Stimulated activated CD4-positive, alpha-beta T cell treated with anti-CD3 and anti-CD28 coated beads, Interleukin-15, amount 100 ng/mL, for 24 hours (primary cell): ENCODE measurements around the gene ENO1.

Experiments used
- DNase-seq: peaks from one replicate; pipeline ENCODE4 v3.0.0-alpha.2; 2020

Gene ENO1

DNA sequence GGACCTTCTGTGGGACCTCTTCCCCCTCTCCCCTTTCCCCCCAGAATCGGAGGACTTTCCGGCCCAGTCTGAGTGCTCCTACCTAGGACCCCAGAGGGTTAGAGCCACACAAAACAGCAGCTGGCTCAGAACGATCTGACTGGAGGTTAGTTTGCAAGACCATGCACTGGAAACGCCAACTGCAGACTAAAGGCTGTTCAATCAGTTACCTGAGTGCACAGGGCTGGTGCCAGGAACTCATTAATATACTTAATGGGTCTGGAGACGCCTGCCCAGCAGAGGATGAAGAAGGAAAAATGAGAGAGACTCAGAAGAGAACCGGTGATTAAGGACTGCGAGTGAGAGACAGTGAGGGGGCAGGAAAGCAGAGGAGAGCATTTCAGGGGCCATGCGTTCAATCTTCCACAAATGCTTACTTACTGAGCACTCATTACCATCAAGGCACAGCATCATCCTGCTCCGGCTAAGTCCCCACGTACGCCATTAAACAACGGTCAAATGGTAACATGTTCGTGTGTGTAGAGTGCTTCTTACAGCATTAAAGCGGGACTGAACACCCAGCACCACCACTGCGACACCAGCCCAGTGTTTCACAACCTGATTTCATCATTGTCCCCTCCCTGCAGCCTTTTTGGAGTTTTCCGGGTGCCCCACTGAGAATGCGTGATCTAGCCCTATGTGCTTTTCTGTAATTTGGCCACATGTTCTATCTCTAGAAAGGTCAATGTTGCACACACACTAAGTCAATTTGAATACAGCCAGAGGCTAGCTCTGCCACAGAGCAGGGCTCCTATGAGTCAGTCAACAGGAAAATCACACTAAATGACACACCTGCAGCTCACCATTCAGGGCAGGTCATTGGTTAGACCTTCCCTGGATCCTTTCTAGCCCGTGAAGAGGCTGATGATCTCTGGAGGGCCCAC, 7.6 kb downstream of the ENO1 start:
- DNase-seq, result peak; percentile 18

DNA sequence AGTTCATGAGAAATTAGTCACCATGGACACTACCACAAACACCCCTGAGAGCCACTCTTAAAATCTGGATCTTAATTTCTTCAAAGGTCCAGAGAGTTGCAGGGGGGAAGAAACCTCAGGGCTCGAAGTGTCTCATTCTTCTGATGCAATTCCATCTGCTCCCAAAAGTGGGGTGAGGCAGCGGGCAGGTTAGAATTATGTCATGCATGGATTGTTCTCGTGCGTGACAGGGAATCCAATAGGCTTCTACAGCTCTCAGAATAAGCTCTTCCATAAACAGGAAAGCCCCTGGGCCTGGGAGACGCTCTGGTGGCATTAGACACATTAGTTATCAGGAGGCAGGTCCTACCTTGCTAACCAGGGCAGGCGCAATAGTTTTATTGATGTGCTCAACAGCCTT, 8.4 kb downstream of the ENO1 start:
- no peak for DNase-seq

DNA sequence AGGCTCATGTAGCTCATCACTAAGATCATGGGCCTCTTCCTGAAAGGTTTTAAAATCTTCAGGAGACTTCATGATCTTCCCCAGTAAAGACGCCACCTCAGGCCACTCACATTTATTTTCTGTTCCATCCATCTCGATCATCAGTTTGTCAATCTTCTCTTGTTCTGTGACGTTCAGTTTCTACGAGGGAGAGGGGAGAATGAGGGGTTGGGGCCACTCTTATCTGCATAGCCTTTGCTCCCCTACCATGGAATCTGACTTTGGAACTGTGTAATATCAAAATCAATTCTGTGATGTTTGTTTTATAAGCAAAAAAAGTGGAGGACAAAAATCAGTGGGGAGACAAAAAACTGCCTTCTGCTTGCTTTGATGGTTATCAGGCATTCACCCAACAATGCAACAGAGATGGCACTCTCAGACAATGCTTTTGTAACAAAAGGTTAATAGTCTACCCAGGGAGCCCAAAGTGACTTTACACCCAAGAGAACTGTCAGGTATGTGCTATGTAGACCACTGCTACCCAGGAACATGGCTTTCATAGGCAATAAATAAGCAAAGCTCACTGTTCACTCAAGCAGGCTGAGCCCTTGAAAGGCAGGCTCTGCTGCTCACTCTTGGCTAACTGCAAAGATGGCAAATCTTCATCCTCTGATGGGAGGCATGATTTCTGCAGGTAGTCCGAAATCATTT, 10.5 kb downstream of the ENO1 start:
- DNase-seq, result no peak

DNA sequence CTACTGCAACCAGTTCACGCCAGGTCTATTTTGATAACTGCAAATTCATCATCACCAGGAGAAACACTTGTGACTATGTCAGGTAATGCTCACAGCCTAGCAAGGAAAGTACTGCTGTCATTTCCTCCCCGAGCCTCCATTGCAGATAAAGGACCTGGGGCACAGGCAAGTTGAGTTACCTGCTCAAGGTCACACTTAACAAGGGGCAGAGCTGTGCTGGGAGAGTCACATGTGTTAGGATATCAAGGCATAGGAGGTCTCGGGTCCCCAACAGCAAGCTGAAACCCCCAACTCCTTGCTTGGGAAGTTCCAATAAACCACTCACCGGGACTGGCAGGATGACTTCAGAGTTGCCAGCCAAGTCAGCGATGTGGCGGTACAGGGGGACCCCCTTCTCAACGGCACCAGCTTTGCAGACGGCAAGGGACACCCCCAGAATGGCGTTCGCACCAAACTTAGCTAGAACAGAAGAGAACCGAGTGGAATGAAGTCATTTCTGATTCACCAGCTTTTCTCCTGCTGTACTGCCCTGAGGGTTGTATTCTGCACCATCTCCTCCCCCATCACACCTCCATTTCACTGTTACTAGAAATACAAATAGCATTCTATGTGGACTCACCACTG, 11.6 kb downstream of the ENO1 start:
- peak; percentile 63 for DNase-seq

DNA sequence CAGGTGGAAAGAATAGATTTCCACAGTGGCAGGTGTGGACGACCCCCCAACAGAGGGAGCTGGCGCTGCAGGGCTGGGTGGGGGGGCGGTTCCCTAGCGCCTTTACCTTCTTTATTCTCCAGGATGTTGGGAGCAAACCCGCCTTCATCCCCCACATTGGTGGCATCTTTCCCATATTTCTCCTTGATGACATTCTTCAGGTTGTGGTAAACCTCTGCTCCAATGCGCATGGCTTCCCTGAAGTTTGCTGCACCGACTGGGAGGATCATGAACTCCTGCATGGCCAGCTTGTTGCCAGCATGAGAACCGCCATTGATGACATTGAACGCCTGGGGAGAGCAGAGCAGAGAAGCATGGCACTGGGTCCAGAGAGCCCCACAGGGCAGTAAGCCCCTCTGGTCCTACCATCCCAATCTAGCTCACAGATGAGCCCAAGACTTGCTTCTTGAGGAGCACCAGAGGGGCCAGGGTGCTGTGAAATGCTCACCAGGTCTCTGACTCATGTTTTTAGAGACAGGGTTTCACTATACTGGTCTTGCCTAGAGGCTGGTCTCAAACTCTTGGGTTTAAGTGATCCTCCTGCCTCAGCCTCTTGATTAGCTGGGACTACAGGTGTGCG, 12.2 kb downstream of the ENO1 start:
- DNase-seq, result peak; percentile 5

DNA sequence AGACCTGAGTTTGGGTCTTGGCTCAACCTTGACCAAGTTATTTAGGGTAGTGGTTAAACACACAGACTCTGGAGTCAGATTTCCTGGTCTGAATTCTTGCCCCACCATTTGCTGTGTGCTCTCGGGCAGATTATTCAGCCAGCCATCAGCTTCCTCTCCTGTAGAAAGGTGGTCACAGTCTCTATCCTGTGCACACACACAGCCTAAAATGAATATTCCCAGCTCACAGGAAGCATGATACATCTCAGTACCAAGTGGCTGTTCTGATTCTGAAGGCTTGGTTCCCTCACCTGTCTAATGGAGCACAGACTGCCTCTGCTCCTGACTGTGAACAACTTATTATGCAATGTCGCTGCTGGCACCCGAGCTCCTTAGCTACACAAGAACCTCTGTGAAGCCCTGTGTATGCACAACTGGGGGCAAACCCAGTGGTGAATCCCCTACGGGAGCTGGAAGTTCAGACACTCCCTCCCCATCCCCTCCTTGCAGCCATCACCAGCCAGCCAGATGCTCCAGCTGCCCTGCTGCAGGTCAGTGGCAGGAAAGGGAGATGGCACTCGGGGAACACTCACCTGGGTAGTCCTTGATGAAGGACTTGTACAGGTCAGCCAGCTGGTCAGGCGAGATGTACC, 13.7 kb downstream of the ENO1 start:
- DNase-seq, result no peak

DNA sequence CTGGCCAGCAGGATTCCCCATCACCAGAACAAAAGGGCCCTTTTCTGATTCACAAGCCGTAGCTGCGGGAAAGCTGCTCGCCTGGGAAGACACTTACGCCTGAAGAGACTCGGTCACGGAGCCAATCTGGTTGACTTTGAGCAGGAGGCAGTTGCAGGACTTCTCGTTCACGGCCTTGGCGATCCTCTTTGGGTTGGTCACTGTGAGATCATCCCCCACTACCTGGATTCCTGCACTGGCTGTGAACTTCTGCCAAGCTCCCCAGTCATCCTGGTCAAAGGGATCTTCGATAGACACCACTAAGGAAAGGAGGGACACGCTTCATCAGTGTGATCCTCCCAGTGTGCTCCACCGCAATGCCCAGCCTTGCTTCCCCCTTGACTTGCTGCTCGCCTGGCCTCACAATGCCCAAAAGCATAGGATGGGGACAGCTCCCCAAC, 14.7 kb downstream of the ENO1 start:
- no peak for DNase-seq

DNA sequence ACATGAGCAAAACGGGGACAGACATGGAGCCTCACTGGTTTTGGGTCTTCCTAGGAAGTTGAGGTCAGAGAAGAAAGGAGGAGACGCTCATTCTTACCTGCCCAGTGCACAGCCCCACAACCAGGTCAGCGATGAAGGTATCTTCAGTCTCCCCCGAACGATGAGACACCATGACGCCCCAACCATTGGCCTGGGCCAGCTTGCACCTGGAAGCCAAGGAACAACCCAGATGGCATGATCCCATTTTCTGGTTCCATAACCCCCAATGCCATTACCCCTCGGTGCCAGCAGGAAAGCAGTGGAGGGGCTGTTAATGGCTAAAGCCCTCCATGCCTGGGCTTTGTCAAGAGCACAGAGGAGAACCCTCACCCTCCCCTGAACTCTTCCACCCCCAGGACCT, 15.3 kb downstream of the ENO1 start:
- DNase-seq, result peak; percentile 9

DNA sequence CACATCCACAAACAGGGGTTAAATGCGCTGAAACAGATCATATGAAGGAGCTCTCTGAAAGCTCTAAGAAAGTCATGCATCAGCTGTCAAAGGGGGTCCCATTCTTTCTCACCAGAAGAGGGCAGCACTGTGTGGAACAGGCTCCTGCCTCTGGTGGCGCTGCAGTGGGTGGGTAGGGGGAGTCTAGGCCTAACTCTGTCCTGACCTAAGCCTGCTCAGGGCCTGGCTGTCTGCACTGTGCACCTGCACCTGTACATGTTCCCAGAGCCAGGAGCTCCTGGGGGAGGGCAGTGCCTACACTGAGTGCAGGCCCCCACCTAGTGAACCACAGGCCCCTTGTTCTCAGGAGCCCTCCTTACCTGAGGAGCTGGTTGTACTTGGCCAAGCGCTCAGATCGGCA, 16.0 kb downstream of the ENO1 start:
- DNase-seq, result peak; percentile 55

DNA sequence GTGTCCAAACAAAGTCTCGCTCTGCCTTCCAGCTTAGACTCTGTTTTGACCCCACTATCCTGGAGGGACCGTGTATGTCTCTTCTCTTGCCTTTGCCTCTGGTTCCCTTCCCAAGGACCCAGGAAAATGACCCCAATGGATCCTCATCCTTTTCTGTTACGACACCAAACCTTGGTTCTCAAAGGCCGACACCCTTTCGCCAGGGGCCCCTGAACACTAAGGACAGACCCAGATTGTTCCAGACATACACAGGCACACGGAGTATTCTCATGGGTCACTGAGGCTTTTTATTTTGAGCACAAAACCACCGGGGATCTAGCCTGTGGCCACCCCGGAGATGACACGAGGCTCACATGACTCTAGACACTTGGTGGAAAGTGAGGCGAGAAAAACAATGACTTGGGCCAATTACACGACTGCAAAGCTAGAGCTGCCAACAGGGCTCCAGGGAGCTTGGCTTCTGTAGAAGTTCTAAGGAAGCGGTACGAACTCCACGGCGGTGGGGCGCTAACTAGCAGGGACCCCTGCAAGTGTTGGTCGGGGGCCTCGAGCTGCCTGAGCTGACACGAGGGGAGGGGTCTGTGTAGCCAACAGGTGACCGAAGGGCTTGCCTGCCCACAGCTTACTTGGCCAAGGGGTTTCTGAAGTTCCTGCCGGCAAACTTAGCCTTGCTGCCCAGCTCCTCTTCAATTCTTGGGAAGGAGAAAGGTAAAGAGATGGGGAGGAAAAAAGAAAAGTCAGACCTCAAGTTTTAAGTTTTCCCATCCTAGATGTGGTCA, 17.6 kb downstream of the ENO1 start:
- DNase-seq, result no peak

DNA sequence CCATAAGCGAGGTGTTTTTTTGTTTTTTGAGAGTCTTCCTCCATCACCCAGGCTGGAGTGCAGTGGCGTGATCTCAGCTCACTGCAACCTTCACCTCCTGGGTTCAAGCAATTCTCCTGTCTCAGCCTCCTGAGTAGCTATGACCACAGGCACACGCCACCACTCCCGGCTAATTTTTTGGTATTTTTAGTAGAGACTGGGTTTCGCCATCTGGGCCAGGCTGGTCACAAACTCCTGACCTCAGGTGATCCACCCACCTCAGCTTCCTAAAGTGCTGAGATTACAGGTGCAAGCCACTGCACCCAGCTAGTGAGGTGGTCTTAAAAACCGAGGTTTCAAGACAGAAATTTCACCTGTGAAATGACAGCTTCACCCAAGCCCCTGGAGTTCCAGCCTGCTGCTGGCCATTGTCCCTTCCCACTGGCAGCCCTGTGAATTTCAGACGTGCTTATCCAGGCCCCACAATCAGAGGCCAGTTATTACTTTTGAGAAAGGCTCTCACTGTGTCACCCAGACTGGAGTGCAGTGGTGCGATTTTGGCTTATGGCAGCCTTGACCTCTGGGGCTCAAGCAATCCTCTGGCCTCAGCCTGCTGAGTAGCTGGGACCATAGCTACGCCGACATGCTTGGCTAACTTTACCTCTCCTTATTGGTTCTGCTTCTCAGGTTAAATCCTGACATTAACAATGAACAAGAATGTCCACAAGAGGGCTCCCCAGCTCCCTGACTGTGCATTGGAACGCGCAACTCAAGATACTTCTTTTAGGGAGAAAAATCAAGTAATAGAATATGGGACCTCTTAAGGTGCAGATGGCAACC, 19.4 kb downstream of the ENO1 start:
- DNase-seq, result peak; percentile 53

DNA sequence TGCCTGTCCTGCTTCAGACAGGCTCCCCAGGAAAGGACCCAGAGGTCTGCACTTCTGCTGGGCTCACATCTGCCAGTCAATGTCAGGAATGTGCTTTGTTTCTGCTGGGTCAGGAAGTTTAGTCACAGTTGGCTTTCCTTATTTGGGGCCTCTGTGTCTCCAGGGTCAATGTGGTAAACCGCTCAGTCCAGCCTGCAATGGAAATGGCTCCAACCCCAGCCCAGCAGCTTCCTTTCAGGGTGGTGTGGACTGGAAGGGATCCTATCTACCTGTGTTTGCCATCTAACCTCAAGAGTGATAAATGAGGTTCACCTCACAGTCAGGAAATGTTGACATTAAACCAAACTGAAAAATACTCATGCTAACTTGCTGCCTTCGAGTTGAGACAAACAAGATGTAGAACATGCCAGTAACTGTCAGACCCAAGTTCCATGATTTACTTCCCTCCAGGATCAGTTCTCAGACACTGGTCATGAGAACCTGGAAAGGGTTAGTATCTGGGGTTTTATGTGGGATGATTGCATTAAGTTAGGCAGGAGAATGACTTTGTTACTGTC, 20.3 kb downstream of the ENO1 start:
- DNase-seq, result peak; percentile 35

DNA sequence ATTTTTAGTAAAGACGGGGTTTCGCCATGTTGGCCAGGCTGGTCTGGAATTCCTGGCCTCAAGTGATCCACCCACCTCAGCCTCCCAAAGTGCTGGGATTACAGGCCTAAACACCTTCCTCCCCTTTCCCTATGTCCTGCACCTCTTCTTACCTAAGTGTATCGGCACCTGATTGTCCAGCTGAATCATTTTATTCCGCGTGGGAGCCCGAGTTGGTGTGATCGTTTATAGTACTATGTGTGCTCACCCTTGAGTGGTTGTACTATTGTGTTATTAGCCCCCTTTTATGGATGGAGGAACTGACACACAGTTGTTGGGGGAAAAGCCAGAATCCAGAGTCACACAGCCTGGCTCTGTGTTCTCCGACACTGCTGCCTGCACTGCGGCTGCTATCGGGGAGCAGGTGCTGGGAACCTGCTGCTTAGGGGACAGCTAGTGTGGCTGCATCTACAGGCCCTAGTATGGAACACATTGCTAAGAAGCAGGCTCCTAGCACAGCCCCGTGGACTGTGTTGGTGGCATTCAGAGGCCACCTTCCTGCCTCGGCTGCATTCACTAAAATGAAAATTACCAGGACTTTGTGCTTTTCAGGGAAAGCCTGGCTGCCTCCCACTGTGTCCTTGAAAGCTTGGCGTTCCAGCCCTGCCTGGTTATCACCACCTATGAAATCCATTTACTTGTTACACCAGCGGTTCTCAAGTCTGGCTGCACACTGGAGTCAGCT, 21.6 kb downstream of the ENO1 start:
- peak; percentile 23 for DNase-seq

DNA sequence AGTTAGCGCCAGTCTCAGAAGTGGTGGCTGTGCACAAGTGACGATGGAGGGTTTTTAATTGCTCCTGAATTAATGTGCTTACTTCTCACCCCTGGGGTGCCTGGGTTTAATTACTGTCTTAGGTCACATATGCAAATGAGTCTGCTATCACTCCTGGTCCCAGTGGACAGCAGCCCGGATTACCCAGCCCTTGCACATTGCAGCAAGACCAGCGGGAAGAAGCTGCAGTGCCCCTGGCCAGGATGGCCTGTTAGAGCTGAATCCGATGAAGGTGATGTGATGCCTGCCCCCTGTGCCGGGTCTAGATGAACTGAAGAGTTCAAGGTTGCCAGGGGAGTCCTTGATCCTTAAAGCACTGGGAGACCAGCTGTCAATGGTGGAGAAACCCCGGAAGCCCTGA, 24.2 kb downstream of the ENO1 start:
- DNase-seq, result no peak

DNA sequence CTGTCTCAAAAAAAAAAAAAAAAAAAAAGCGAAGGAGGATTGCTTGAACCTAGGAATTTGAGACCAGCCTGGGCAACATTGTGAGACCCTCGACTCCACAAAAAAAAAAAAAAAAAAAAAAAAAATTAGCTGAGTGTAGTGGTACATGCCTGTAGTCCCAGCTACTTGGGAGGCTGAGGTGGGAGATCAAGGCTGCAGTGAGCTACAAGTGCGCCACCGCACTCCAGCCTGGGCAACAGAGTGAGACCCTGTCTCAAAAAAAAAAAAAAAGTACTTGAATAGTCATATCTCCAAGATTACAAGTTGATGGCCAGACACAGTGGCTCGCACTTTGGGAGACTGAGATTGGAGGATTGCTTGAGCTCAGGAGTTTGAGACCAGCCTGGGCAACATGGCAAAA, 27.4 kb downstream of the ENO1 start:
- DNase-seq, result no peak

DNA sequence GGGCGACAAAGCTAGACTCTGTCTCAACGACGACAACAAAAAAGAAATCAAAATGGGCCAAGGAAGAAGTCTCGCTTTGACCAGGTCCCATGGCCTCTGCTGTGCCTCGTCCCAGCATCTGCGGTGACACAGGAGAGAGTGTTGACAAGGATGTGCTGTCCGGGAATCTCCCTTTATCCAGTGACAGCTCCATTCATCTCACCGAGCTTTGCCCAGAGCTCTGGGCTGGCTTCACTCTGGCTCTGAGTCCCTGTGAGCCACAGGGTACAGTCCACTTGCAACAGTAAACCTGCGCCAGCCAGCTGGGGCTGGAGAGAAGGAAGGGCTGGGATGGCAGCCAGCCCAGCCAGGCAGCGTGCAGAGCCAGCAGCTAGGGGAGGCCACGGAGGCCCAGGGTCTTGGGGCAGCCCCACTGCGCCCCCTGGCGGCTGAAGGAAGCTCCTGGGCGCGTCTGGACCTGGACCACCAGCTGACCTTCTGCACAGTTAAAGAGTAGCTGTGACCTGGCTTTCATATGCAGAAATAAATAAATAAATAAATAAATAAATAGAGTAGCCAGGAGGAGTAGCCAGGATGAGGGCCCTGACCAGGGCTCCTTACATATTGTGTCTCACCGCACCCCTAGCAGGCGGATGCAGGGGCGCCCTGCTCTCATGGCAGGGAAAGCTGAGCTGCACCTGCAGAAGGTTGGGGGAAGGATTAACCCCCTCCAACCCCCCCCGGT, 29.7 kb downstream of the ENO1 start:
- DNase-seq, result peak; percentile 85

DNA sequence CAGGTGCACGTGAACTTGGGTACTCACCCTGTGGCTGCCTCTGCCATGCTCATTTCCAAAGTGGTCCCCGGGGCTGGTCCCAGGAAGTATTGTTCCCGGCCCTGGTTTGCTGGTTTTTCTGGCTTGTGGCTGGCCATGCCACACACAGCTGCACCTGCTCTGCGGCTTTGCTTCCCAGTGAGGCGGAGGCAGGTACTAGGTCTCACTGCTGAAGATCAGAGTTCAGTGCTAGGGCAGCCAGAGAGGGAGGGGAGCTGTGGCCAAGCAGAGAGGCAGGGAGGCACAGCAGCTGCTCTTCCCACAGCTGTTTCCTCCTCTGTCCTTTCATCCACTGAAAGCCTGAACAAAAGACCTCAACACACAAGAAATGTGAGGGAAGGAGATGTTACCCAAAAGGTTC, 30.5 kb downstream of the ENO1 start:
- no peak for DNase-seq

DNA sequence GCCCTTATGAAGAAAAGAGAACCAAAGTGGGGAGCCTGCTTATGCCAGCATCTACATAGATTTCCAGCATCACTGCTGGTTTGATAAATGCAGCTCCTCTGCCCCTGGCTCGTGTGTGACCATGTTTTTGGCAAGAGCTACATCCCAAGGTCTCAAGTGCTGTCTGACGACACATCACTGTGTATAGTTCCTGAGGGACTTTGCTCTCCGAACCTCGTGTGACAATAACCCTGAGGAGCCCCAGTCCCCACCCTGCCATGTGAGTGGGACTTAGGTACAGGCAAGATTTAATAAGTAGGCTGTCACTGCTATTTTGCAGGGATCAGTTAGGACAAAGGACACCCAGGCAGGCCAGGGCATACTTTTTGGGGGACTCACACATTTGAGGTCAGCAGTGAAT, 32.2 kb downstream of the ENO1 start:
- DNase-seq, result no peak
